H1 (cell line): ENCODE measurements around the gene KCNH1. TPM values are rescaled to one million over a fixed set of nuclear protein-coding genes. Genes with fewer than 3 reads are reported as not detected.

ENCODE experiments used
- CTCF ChIA-PET: fragments of 300-600 bp; sonication (Branson Sonifier 250); formaldehyde crosslinking; loops from one replicate; lab custom pipeline; 2021; ENCODE audit not compliant: partially characterized antibody; lab: Charles Lee
- POLR2A ChIA-PET: fragments of 300-600 bp; sonication (Branson Sonifier 250); formaldehyde crosslinking; loops from one replicate; lab custom pipeline; 2021; ENCODE audit warnings: inconsistent platforms; ENCODE audit not compliant: partially characterized antibody; lab: Charles Lee
- DNase-seq, 2 experiments: peaks; one replicate each; pipeline versions ENCODE4 v3.0.0 to v3.0.0-alpha.2; 2010 to 2022; ENCODE audit warnings: low spot score in 2 of 2, low read depth in 1 of 2, mixed read lengths in 1 of 2
- FAIRE-seq: peaks from 2 replicates; lab custom pipeline; 2011; peaks lifted over from hg19 to GRCh38; lab: Jason Lieb, UNC
- H2AFZ ChIP-seq: 2 replicates; pipeline ENCODE4 v1.8.1; 2012; ENCODE audit warnings: low read length, inconsistent platforms
- H2AK5ac ChIP-seq: 2 replicates; pipeline ENCODE4 v1.6.1; 2013; ENCODE audit warnings: low read depth, low read length
- H2BK120ac ChIP-seq: replicated peaks from 2 replicates; pipeline ENCODE3; 2013; ENCODE audit warnings: low read depth, low read length, inconsistent platforms
- H2BK12ac ChIP-seq: 2 replicates; pipeline ENCODE4 v1.6.1; 2013; ENCODE audit warnings: low read depth, low read length
- H2BK15ac ChIP-seq: 2 replicates; pipeline ENCODE4 v1.6.1; 2013; ENCODE audit warnings: low read length
- H2BK20ac ChIP-seq: 2 replicates; pipeline ENCODE4 v1.6.1; 2013; ENCODE audit warnings: low read length
- H2BK5ac ChIP-seq: 2 replicates; pipeline ENCODE4 v1.6.1; 2013; ENCODE audit warnings: low read depth, low read length
- H3K14ac ChIP-seq: 2 replicates; pipeline ENCODE4 v1.6.1; 2013; ENCODE audit warnings: inconsistent platforms; ENCODE audit not compliant: insufficient read length
- H3K18ac ChIP-seq: 2 replicates; pipeline ENCODE4 v1.6.1; 2013; ENCODE audit warnings: low read length; ENCODE audit errors: extremely low read depth
- H3K23ac ChIP-seq: 2 replicates; pipeline ENCODE4 v1.6.1; 2013; ENCODE audit warnings: inconsistent platforms; ENCODE audit not compliant: insufficient read length
- H3K23me2 ChIP-seq: 2 replicates; pipeline ENCODE4 v1.6.1; 2013; ENCODE audit warnings: low read depth, low read length
- H3K27ac ChIP-seq: 2 replicates; pipeline ENCODE4 v1.6.1; 2011; ENCODE audit warnings: low read depth, low read length, inconsistent platforms
- H3K27me3 ChIP-seq, 4 experiments: replicated peaks in 1 of 4; 1 replicate in 1 of 4; 2 replicates in 3 of 4; pipeline versions ENCODE4 v1.6.1 to v1.8.1; 2011 to 2013; ENCODE audit warnings: low read length in 3 of 4, mild to moderate bottlenecking in 3 of 4, inconsistent platforms in 2 of 4, mixed read lengths in 2 of 4, moderate library complexity in 1 of 4; ENCODE audit not compliant: control insufficient read depth in 3 of 4, insufficient read depth in 3 of 4; ENCODE audit errors: extremely low read depth in 1 of 4
- H3K36me3 ChIP-seq, 4 experiments: 2 replicates each; pipeline versions ENCODE4 v1.6.1 to v1.8.1; 2011 to 2013; ENCODE audit warnings: mild to moderate bottlenecking in 4 of 4, low read length in 3 of 4, moderate library complexity in 2 of 4, control low read depth in 1 of 4, inconsistent platforms in 1 of 4; ENCODE audit not compliant: insufficient read depth in 4 of 4, control insufficient read depth in 2 of 4
- H3K4ac ChIP-seq: replicated peaks from 2 replicates; pipeline ENCODE3; 2013; ENCODE audit warnings: low read length, low read depth, mixed read lengths, inconsistent platforms; ENCODE audit not compliant: insufficient read length
- H3K4me1 ChIP-seq, 4 experiments: replicated peaks in 1 of 4; 1 replicate in 1 of 4; 2 replicates in 3 of 4; pipeline versions ENCODE4 v1.6.1 to v1.8.1; 2011 to 2013; ENCODE audit warnings: low read length in 3 of 4, inconsistent platforms in 2 of 4, mixed read lengths in 1 of 4; ENCODE audit not compliant: insufficient read depth in 4 of 4, control insufficient read depth in 3 of 4
- H3K4me2 ChIP-seq, 2 experiments: 2 replicates each; pipeline versions ENCODE4 v1.6.1 to v1.8.1; 2011 to 2013; ENCODE audit warnings: low read depth in 2 of 2, low read length in 2 of 2, control low read depth in 1 of 2, inconsistent platforms in 1 of 2, mild to moderate bottlenecking in 1 of 2; ENCODE audit not compliant: insufficient read depth in 1 of 2
- H3K4me3 ChIP-seq, 4 experiments: fragments of 200-600, 300-600 bp in 1 of 4; sonication (generic), shearing (Covaris generic), sonication (Bioruptor Twin) in 1 of 4; 2 replicates each; pipeline versions ENCODE4 v1.5.1 to v1.8.1; 2011 to 2016; ENCODE audit warnings: low read length in 4 of 4, low read depth in 3 of 4, control low read depth in 2 of 4, inconsistent platforms in 2 of 4, mild to moderate bottlenecking in 2 of 4, mixed read lengths in 1 of 4, moderate library complexity in 1 of 4; ENCODE audit not compliant: insufficient read depth in 2 of 4; ENCODE audit errors: extremely low read depth in 1 of 4
- H3K56ac ChIP-seq: replicated peaks from 2 replicates; pipeline ENCODE3; 2013; ENCODE audit warnings: low read depth, mild to moderate bottlenecking, mixed read lengths, low read length, inconsistent platforms; ENCODE audit not compliant: insufficient read length
- H3K79me1 ChIP-seq: 2 replicates; pipeline ENCODE4 v1.6.1; 2013; ENCODE audit warnings: low read depth, low read length, control low read depth
- H3K79me2 ChIP-seq, 2 experiments: 2 replicates each; pipeline versions ENCODE4 v1.6.1 to v1.8.1; 2012 to 2013; ENCODE audit warnings: low read length in 2 of 2, mild to moderate bottlenecking in 2 of 2, inconsistent platforms in 1 of 2; ENCODE audit not compliant: insufficient read depth in 2 of 2, control insufficient read depth in 1 of 2
- H3K9ac ChIP-seq, 4 experiments: replicated peaks in 1 of 4; 1 replicate in 1 of 4; 2 replicates in 3 of 4; pipeline versions ENCODE4 v1.6.1 to v1.8.1; 2011 to 2013; ENCODE audit warnings: low read depth in 3 of 4, low read length in 3 of 4, control low read depth in 2 of 4, mild to moderate bottlenecking in 2 of 4, moderate library complexity in 2 of 4, inconsistent platforms in 1 of 4; ENCODE audit errors: extremely low read depth in 1 of 4
- H3K9me3 ChIP-seq, 2 experiments: 2 replicates each; pipeline versions ENCODE4 v1.6.1 to v1.8.1; 2012 to 2013; ENCODE audit warnings: mild to moderate bottlenecking in 2 of 2, moderate library complexity in 2 of 2, control low read depth in 1 of 2, inconsistent platforms in 1 of 2, low read depth in 1 of 2, low read length in 1 of 2, mixed read lengths in 1 of 2; ENCODE audit not compliant: insufficient read depth in 2 of 2
- H4K20me1 ChIP-seq, 2 experiments: replicated peaks in 1 of 2; 2 replicates each; pipeline versions ENCODE3 to v1.8.1; 2011 to 2013; ENCODE audit warnings: inconsistent platforms in 2 of 2, low read length in 2 of 2, mild to moderate bottlenecking in 1 of 2; ENCODE audit not compliant: insufficient read depth in 2 of 2, control insufficient read depth in 1 of 2
- H4K5ac ChIP-seq: 2 replicates; pipeline ENCODE4 v1.6.1; 2013; ENCODE audit warnings: low read length, low read depth, mixed read lengths, inconsistent platforms; ENCODE audit not compliant: insufficient read length
- H4K8ac ChIP-seq: 2 replicates; pipeline ENCODE4 v1.8.0; 2013; ENCODE audit warnings: mild to moderate bottlenecking, moderate library complexity, low read length, inconsistent platforms; ENCODE audit not compliant: insufficient read depth; ENCODE audit errors: extremely low read depth
- H4K91ac ChIP-seq: replicated peaks from 2 replicates; pipeline ENCODE3; 2013; ENCODE audit warnings: low read length, mixed read lengths, inconsistent platforms; ENCODE audit not compliant: insufficient read length
- HDAC2 ChIP-seq, 2 experiments: fragments of 300-600 bp in 1 of 2; sonication (generic) in 1 of 2; IDR thresholded peaks; 2 replicates each; pipeline ENCODE4 v1.6.1; 2011 to 2012; ENCODE audit warnings: low read depth in 2 of 2, low read length in 2 of 2, mild to moderate bottlenecking in 2 of 2, moderate library complexity in 2 of 2, borderline replicate concordance in 1 of 2, inconsistent platforms in 1 of 2
- JUND ChIP-seq: IDR thresholded peaks from 2 replicates; pipeline ENCODE4 v1.6.1; 2011; ENCODE audit warnings: mild to moderate bottlenecking, improper control_type of control experiment, low read length
- KDM1A ChIP-seq: fragments of 200-600, 300-600 bp; sonication (generic); IDR thresholded peaks from 2 replicates; pipeline ENCODE4 v1.7.1; 2016; ENCODE audit warnings: mild to moderate bottlenecking, low read length, borderline replicate concordance
- NANOG ChIP-seq: IDR thresholded peaks from 2 replicates; pipeline ENCODE4 v1.6.1; 2011; ENCODE audit warnings: low read length, low read depth, mild to moderate bottlenecking, inconsistent platforms; ENCODE audit not compliant: insufficient read depth, poor library complexity, severe bottlenecking
- RFX5 ChIP-seq: IDR thresholded peaks from 2 replicates; pipeline ENCODE4 v1.6.1; 2011; ENCODE audit warnings: low read depth, low read length, improper control_type of control experiment, borderline replicate concordance
- RXRA ChIP-seq: IDR thresholded peaks from 2 replicates; pipeline ENCODE4 v1.6.1; 2011; ENCODE audit warnings: low read depth, mild to moderate bottlenecking, low read length, moderate library complexity; ENCODE audit not compliant: insufficient read depth
- SIN3A ChIP-seq, 2 experiments: IDR thresholded peaks in 1 of 2; conservative IDR thresholded peaks in 1 of 2; 2 replicates each; pipeline ENCODE4 v1.6.1; 2011 to 2012; ENCODE audit warnings: low read length in 2 of 2, improper control_type of control experiment in 1 of 2, low read depth in 1 of 2, mild to moderate bottlenecking in 1 of 2
- SIX5 ChIP-seq: IDR thresholded peaks from 2 replicates; pipeline ENCODE4 v1.6.1; 2011; ENCODE audit warnings: mild to moderate bottlenecking, low read depth, low read length
- SRF ChIP-seq: IDR thresholded peaks from 2 replicates; pipeline ENCODE4 v1.6.1; 2011; ENCODE audit warnings: mild to moderate bottlenecking, low read depth, low read length, moderate library complexity
- ZNF274 ChIP-seq: IDR thresholded peaks from 2 replicates; pipeline ENCODE4 v1.7.0; 2012; ENCODE audit warnings: low read length, borderline replicate concordance; ENCODE audit errors: extremely low read depth
- WGBS, 2 experiments: shearing (Covaris generic) in 1 of 2; methylation state at CpG; one replicate each; pipeline versions ENCODE4 v1.1.6 to v1.1.7; 2013 to 2015; ENCODE audit warnings: low lambda C conversion rate in 2 of 2, mixed read lengths in 2 of 2, inconsistent platforms in 1 of 2, low coverage in 1 of 2, missing lambda C conversion rate in 1 of 2; ENCODE audit not compliant: insufficient replicate concordance in 2 of 2, insufficient coverage in 1 of 2, insufficient read length in 1 of 2; ENCODE audit errors: extremely low coverage in 1 of 2, missing lambda C conversion rate in 1 of 2; 5-methylcytosine and 5-hydroxymethylcytosine counted together
- polyA plus RNA-seq, 7 experiments: library from polyadenylated mRNA; depleted of rRNA in 3 of 7; stranded (reverse) in 5 of 7; unstranded in 2 of 7; fragments of >200 nt in 5 of 7; fragments of 200-250 nt in 2 of 7; gene quantifications; 1 replicate in 5 of 7; 2 replicates in 1 of 7; 4 replicates in 1 of 7; pipeline versions ENCODE4 v1.2.1 to v1.2.3, GENCODE V29; 2011 to 2013; ENCODE audit warnings: missing spikeins in 2 of 7, mixed read lengths in 2 of 7
- total RNA-seq: library from RNA; stranded (reverse); fragmentation: NEBNext Ultra II Directional; extraction: Animal tissue kit (Norgen Biotek cat#: 25700); gene quantifications from 2 replicates; pipeline ENCODE4 v1.2.1, GENCODE V29; 2021
- TF ChIP-seq, protein P1 (sequence below): IDR thresholded peaks from 2 replicates; pipeline ENCODE4 v1.6.1; 2012; ENCODE audit warnings: inconsistent platforms

Gene KCNH1
- total and polyA plus RNA-seq, 2 of the 8 experiments (the other 6 are each of a cell fraction or from before 2014, with no cell fraction given), result 0.27 to 0.34 TPM

DNA sequence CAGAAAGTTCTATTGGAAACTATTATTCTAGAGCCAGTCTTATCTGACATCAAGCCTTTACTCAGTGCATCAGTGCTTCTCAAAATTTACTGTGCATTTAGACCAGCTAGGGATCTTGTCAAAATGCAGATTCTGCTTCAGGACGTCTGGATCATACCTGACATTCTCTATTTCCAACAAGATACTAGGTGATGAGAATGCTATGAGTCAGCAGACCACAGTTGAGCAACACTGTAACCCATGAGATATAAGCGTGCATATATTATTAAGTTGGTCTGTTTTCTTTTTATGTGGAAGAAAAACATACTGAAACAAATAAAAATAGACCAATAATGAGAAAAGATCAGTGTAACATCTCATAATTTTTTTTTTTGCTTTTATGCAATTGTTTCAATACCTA is 40.4 kb upstream of the KCNH1 start:
- H3K27me3 ChIP-seq, result no peaks in the 10 kb centered on the region
- H4K8ac ChIP-seq, result no peak overlapping the region
- H4K5ac ChIP-seq, result no peak overlapping the region
- no peak overlapping the region for H2BK12ac ChIP-seq
- H3K4me2 ChIP-seq, result no peak overlapping the region
- ChIA-PET POLR2A (no interaction called here), CTCF (no interaction called here)
- H2BK15ac ChIP-seq, result no peak overlapping the region
- no peak overlapping the region for H2AK5ac ChIP-seq
- no peak overlapping the region for H3K4ac ChIP-seq
- H3K27ac ChIP-seq, result no peak overlapping the region
- no peak overlapping the region for H2BK20ac ChIP-seq
- H3K9me3 ChIP-seq, result peaks cover 0 to 5% of the 10 kb centered on the region in 2 experiments; a peak in 1 of 4 replicates
- H4K91ac ChIP-seq, result no peak overlapping the region
- no peak for FAIRE-seq
- no peak overlapping the region for H3K18ac ChIP-seq
- WGBS, 2 experiments, result 82% methylated on average over 2 of the region's 2 CpGs; no CpG with 5 or more reads in 1 of the 2 experiments
- H3K36me3 ChIP-seq, result no peaks in the 10 kb centered on the region
- H3K56ac ChIP-seq, result no peak overlapping the region
- no peak overlapping the region for H3K14ac ChIP-seq
- H3K4me1 ChIP-seq, result peaks cover 0 to 3% (median under 1%) of the 10 kb centered on the region in 4 experiments; a peak in 1 of 7 replicates
- H4K20me1 ChIP-seq, result no peaks in the 10 kb centered on the region
- H3K9ac ChIP-seq, result no peak overlapping the region
- H3K79me1 ChIP-seq, result no peaks in the 10 kb centered on the region
- DNase-seq, result no peak
- H2BK5ac ChIP-seq, result no peak overlapping the region
- no peak overlapping the region for H3K23ac ChIP-seq
- H3K23me2 ChIP-seq, result no peaks in the 10 kb centered on the region
- no peak overlapping the region for H2AFZ ChIP-seq
- no peak overlapping the region for H3K4me3 ChIP-seq
- no peak overlapping the region for H2BK120ac ChIP-seq
- no peaks in the 10 kb centered on the region for H3K79me2 ChIP-seq
- TF ChIP-seq NANOG (no peak), KDM1A (no peak), ZNF274 (no peak), SIX5 (no peak), JUND (no peak), SRF (no peak), RFX5 (no peak), SIN3A (conservative IDR thresholded peaks at IDR 0.05 in 1 of 2, IDR thresholded peaks at IDR 0.05 in 1 of 2; ENCODE audit: low read depth in 1 of 2, low read length in 2 of 2) (no peak), HDAC2 (IDR thresholded peaks at IDR 0.05; ENCODE audit: borderline replicate concordance in 1 of 2, low read depth in 2 of 2, low read length in 2 of 2) (no peak), RXRA (no peak)
- TF ChIP-seq, protein P1, sequence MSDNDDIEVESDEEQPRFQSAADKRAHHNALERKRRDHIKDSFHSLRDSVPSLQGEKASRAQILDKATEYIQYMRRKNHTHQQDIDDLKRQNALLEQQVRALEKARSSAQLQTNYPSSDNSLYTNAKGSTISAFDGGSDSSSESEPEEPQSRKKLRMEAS, result no peak
